Omental fat pad (tissue), 4 donors: ENCODE measurements around the gene EYA4. TPM values are rescaled to one million over a fixed set of nuclear protein-coding genes. Genes with fewer than 3 reads are reported as not detected.

Experiments
- ATAC-seq: fragments of 150-250 bp; one replicate; pipeline ENCODE4 v1.9.1; 2016; ENCODE audit warnings: mild to moderate bottlenecking, moderate library complexity; ENCODE audit not compliant: low FRiP score
- DNase-seq: peaks from one replicate; pipeline ENCODE4 v3.0.0-alpha.2; 2019; ENCODE audit warnings: low spot score
- CTCF ChIP-seq, 3 donors: fragments of 450-650 bp; IDR thresholded peaks; one replicate each; pipeline ENCODE4 v1.5.1; 2016 to 2017; ENCODE audit warnings: antibody characterized with exemption in 3 of 3, mild to moderate bottlenecking in 3 of 3, moderate library complexity in 2 of 3
- total RNA-seq, 4 donors: library from RNA; depleted of rRNA; stranded (reverse); fragments of >200 nt; gene quantifications; one replicate each; pipeline ENCODE4 v1.1.0, GENCODE V29; 2016

Gene EYA4
- total RNA-seq, 4 donors from 2014 or later = 1.1 to 4.2 (median 2.0) TPM

GRCh38 chr6:133504761-133505160 is 263.6 kb downstream of the EYA4 start:
- ATAC-seq = no peak
- TF ChIP-seq CTCF (IDR thresholded peaks at IDR 0.05) = no peak
- DNase-seq = no peak

- no peak for TF ChIP-seq CTCF (IDR thresholded peaks at IDR 0.05)
- DNase-seq (no peak), ATAC-seq (no peak)
Observed at GRCh38 chr6:133505681-133506080, 264.5 kb downstream of the EYA4 start.

GRCh38 chr6:133512410-133513016 is 271.4 kb downstream of the EYA4 start:
- TF ChIP-seq CTCF (IDR thresholded peaks at IDR 0.05) = no peak
- no peak for DNase-seq
- ATAC-seq = no peak

- no peak for ATAC-seq
- no peak for TF ChIP-seq CTCF (IDR thresholded peaks at IDR 0.05)
- no peak for DNase-seq
Observed at GRCh38 chr6:133523816-133524215, 282.7 kb downstream of the EYA4 start.

- no peak for DNase-seq
- TF ChIP-seq CTCF (IDR thresholded peaks at IDR 0.05) = no peak
- ATAC-seq = no peak
Observed at GRCh38 chr6:133526436-133526835, 285.3 kb downstream of the EYA4 start.

- DNase-seq (no peak), ATAC-seq (no peak)
- no peak for TF ChIP-seq CTCF (IDR thresholded peaks at IDR 0.05)
Observed at GRCh38 chr6:133528566-133528965, 287.4 kb downstream of the EYA4 start.

GRCh38 chr6:133532908-133533307 is 291.8 kb downstream of the EYA4 start:
- TF ChIP-seq CTCF (IDR thresholded peaks at IDR 0.05) = no peak
- ATAC-seq (no peak), DNase-seq (no peak)
